Measurements from ENCODE around the gene FBXO31. TPM values are rescaled to one million over a fixed set of nuclear protein-coding genes. Genes with fewer than 3 reads are reported as not detected.

FBXO31 gene
- total and polyA plus RNA-seq, 9 of the 15 experiments (the other 6 are each of a cell fraction or from before 2014, with no cell fraction given): 0.18 to 33.3 (median 10.9) TPM

GRCh38 chr16:87335625-87336433 lies 47.7 kb downstream of the FBXO31 start:
- H3K9ac ChIP-seq (ENCODE audit: insufficient read depth in 1 of 2, low read depth in 2 of 2, low read length in 2 of 2): peak overlapping the region in 1 of 2 experiments; percentile 26; a peak in 1 of 4 replicates
- no peak overlapping the region for H3K4me3 ChIP-seq
- no peaks in the 10 kb centered on the region for H3K27me3 ChIP-seq (ENCODE audit: control insufficient read depth in 2 of 2, insufficient read depth in 2 of 2, low read length in 2 of 2)
- intact Hi-C loops (cut with micrococcal nuclease): no loop called here
- 94% methylated on average over 16 of the region's 19 CpGs for WGBS (ENCODE audit: insufficient coverage, low coverage, missing lambda C conversion rate)
- no peak for DNase-seq (ENCODE audit: extremely low read depth in 1 of 4, low spot score in 3 of 4)
- H4K20me1 ChIP-seq (replicated peaks; ENCODE audit: control insufficient read depth, insufficient read depth, low read length): peaks cover 6% of the 10 kb centered on the region
- peaks cover 72% of the 10 kb centered on the region; the same call in 2 of the 3 replicates for H3K36me3 ChIP-seq (ENCODE audit: control insufficient read depth, insufficient read depth, low read length)
- peaks cover 0 to 8% of the 10 kb centered on the region in 2 experiments; a peak in 1 of 5 replicates for H3K4me1 ChIP-seq (replicated peaks in 1 of 2; ENCODE audit: control insufficient read depth in 2 of 2, insufficient read depth in 2 of 2, low read length in 2 of 2)
- FAIRE-seq: no peak
- BruUV-seq (replicated peaks): no TSS peak
- no peak overlapping the region for H3K27ac ChIP-seq (ENCODE audit: extremely low read depth, low read depth, low read length)
- ChIA-PET POLR2A (interaction anchor here (0.7 to 2.3 kb wide), 2 partner anchors 9 to 17 kb away, joined by 3 to 7 read pairs; no protein-coding TSS in a partner anchor), CTCF (ENCODE audit: low intra/inter-chr PET ratio) (no interaction called here)
- TF ChIP-seq, protein P1, sequence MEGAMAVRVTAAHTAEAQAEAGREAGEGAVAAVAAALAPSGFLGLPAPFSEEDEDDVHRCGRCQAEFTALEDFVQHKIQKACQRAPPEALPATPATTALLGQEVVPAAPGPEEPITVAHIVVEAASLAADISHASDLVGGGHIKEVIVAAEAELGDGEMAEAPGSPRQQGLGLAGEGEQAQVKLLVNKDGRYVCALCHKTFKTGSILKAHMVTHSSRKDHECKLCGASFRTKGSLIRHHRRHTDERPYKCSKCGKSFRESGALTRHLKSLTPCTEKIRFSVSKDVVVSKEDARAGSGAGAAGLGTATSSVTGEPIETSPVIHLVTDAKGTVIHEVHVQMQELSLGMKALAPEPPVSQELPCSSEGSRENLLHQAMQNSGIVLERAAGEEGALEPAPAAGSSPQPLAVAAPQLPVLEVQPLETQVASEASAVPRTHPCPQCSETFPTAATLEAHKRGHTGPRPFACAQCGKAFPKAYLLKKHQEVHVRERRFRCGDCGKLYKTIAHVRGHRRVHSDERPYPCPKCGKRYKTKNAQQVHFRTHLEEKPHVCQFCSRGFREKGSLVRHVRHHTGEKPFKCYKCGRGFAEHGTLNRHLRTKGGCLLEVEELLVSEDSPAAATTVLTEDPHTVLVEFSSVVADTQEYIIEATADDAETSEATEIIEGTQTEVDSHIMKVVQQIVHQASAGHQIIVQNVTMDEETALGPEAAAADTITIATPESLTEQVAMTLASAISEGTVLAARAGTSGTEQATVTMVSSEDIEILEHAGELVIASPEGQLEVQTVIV (CRISPR knock-in tag; IDR thresholded peaks at IDR 0.05; ENCODE audit: borderline replicate concordance): no peak
- TF ChIP-seq ZNF174 (CRISPR knock-in tag; IDR thresholded peaks at IDR 0.05) (no peak), MAZ (CRISPR knock-in tag; conservative IDR thresholded peaks at IDR 0.05 in 1 of 2, IDR thresholded peaks at IDR 0.05 in 1 of 2) (no peak), KLF10 (CRISPR knock-in tag; IDR thresholded peaks at IDR 0.05) (no peak), GTF3C2 (IDR thresholded peaks at IDR 0.05; ENCODE audit: borderline replicate concordance, extremely low read depth, insufficient read length) (no peak), ZNF766 (CRISPR knock-in tag; conservative IDR thresholded peaks at IDR 0.05) (no peak), ATF1 (CRISPR knock-in tag; IDR thresholded peaks at IDR 0.05) (no peak), ATF1 (tag; IDR thresholded peaks at IDR 0.05) (no peak), FOXP1 (CRISPR knock-in tag; IDR thresholded peaks at IDR 0.05) (no peak), NFRKB (IDR thresholded peaks at IDR 0.05; ENCODE audit: low read depth) (no peak)
- TF ChIP-seq, protein P2, sequence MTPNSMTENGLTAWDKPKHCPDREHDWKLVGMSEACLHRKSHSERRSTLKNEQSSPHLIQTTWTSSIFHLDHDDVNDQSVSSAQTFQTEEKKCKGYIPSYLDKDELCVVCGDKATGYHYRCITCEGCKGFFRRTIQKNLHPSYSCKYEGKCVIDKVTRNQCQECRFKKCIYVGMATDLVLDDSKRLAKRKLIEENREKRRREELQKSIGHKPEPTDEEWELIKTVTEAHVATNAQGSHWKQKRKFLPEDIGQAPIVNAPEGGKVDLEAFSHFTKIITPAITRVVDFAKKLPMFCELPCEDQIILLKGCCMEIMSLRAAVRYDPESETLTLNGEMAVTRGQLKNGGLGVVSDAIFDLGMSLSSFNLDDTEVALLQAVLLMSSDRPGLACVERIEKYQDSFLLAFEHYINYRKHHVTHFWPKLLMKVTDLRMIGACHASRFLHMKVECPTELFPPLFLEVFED (CRISPR knock-in tag; conservative IDR thresholded peaks at IDR 0.05): no peak
- TF ChIP-seq, protein P3, sequence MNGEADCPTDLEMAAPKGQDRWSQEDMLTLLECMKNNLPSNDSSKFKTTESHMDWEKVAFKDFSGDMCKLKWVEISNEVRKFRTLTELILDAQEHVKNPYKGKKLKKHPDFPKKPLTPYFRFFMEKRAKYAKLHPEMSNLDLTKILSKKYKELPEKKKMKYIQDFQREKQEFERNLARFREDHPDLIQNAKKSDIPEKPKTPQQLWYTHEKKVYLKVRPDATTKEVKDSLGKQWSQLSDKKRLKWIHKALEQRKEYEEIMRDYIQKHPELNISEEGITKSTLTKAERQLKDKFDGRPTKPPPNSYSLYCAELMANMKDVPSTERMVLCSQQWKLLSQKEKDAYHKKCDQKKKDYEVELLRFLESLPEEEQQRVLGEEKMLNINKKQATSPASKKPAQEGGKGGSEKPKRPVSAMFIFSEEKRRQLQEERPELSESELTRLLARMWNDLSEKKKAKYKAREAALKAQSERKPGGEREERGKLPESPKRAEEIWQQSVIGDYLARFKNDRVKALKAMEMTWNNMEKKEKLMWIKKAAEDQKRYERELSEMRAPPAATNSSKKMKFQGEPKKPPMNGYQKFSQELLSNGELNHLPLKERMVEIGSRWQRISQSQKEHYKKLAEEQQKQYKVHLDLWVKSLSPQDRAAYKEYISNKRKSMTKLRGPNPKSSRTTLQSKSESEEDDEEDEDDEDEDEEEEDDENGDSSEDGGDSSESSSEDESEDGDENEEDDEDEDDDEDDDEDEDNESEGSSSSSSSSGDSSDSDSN (IDR thresholded peaks at IDR 0.05; ENCODE audit: borderline replicate concordance in 1 of 2, low read depth in 2 of 2, low read length in 2 of 2): no peak
- ATAC-seq: no peak
- no peak overlapping the region for H3K4me2 ChIP-seq (ENCODE audit: insufficient read depth, low read length)
- H3K9me1 ChIP-seq (ENCODE audit: control insufficient read depth, insufficient read depth, low read length): no peaks in the 10 kb centered on the region
- in situ Hi-C loops (cut with MboI): no loop called here
- no peak overlapping the region for H2AFZ ChIP-seq (ENCODE audit: low read depth, low read length)
- no peaks in the 10 kb centered on the region for H3K79me2 ChIP-seq (ENCODE audit: control insufficient read depth, insufficient read depth, low read length)
- H3K9me3 ChIP-seq (replicated peaks; ENCODE audit: control insufficient read depth, insufficient read depth, low read depth, low read length): no peaks in the 10 kb centered on the region

All from K562 (cell line).